Stomach smooth muscle (tissue), 2 donors: Measurements from ENCODE around the gene EPB41L5.

ENCODE experiments used
- H3K27ac ChIP-seq: one replicate; pipeline ENCODE4 v1.7.0; 2013; ENCODE audit warnings: mild to moderate bottlenecking, low read length, inconsistent platforms
- H3K27me3 ChIP-seq, 2 donors: one replicate each; pipeline ENCODE4 v1.7.0; 2013; ENCODE audit warnings: low read length in 2 of 2; ENCODE audit not compliant: insufficient read depth in 2 of 2, control insufficient read depth in 1 of 2
- H3K36me3 ChIP-seq, 2 donors: one replicate each; pipeline ENCODE4 v1.7.0; 2013; ENCODE audit warnings: low read length in 2 of 2; ENCODE audit not compliant: control insufficient read depth in 2 of 2, insufficient read depth in 2 of 2
- H3K4me1 ChIP-seq: one replicate; pipeline ENCODE4 v1.7.0; 2013; ENCODE audit warnings: low read length; ENCODE audit not compliant: control insufficient read depth, insufficient read depth
- H3K4me3 ChIP-seq, 2 donors: one replicate each; pipeline ENCODE4 v1.7.0; 2013; ENCODE audit warnings: low read length in 2 of 2
- H3K9ac ChIP-seq, 2 donors: one replicate each; pipeline ENCODE4 v1.7.0; 2013; ENCODE audit warnings: low read length in 2 of 2, mild to moderate bottlenecking in 1 of 2
- H3K9me3 ChIP-seq, 2 donors: one replicate each; pipeline ENCODE4 v1.7.0; 2013; ENCODE audit warnings: low read length in 2 of 2; ENCODE audit not compliant: control insufficient read depth in 2 of 2
- donor health status: healthy.
- donor health status: Pancreatic carcinoma.

Gene EPB41L5

DNA sequence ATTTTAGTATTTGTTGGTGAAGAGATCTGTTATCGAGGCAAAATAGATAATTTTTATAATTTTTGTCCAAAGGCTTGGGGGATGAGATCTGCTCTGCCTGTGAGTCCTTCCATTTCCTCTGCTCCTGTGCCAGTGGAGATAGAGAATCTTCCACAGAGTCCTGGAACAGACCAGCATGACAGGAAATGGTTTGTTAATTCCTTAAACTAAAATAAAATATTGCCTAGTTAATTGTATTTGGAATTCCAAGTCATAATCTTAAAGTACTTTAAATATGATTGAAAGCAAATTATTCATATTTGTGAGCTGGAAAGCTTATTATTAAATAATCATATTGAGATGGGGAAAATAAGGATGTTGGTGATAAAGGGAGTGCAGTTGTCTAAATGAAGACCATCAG lies 87.8 kb downstream of the EPB41L5 start:
- no peak overlapping the region for H3K27ac ChIP-seq
- H3K27me3 ChIP-seq, result no peaks in the 10 kb centered on the region
- H3K9ac ChIP-seq, result no peak overlapping the region
- H3K4me1 ChIP-seq, result no peaks in the 10 kb centered on the region
- no peaks in the 10 kb centered on the region for H3K36me3 ChIP-seq
- no peak overlapping the region for H3K4me3 ChIP-seq
- H3K9me3 ChIP-seq, result no peaks in the 10 kb centered on the region

DNA sequence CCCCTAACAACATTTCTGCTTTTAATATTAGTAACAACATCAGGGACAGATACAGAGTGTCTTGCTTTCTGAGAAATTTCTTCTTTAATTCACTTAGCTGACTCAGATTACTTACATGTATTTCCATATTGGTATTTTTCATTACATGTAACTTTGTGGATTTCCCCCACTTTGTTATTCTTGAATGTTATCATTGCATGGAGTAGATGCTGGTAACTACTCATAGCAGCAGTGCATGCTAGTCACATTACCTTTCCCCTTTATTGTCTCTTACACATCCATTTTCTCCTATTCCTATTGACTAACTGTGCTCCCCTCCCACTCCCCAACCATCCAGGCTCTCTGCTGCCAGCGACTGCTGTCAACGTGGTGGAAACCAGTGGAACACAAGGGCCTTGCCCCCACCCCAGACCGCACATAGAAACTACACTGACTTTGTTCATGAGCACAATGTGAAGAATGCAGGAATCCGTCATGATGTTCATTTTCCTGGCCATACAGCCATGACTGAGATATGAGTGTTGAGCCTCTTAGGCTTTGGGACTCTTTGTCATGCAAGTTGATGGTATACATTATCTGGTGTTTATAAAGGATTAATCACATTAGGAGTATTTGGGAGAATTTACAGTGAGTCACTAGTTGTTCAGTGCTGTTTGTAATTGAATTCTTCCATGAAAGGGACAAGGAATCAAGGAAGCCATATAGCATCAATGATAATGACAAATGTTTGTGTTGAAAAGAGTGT lies 91.0 kb downstream of the EPB41L5 start:
- H3K27me3 ChIP-seq, result no peaks in the 10 kb centered on the region
- no peak overlapping the region for H3K27ac ChIP-seq
- no peaks in the 10 kb centered on the region for H3K4me1 ChIP-seq
- H3K4me3 ChIP-seq, result no peak overlapping the region
- no peaks in the 10 kb centered on the region for H3K36me3 ChIP-seq
- no peaks in the 10 kb centered on the region for H3K9me3 ChIP-seq
- H3K9ac ChIP-seq, result no peak overlapping the region

DNA sequence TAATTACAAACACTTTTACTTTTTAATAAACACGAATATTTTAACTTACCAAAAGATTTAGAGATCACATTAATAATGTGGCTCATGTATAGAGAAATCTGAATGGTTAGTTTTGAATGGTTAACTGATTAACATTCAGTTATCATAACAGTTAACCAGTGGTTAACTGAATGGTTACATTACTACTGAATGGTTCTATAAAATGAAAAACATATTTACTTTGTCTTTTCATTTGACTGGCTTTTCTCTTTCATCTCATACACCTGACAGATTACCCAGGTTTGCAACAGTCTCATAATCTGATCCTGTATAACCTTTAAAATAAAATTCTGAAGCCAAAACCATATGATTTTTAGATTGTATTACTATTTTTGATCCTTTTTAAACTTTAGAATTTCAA lies 91.9 kb downstream of the EPB41L5 start:
- Histone ChIP-seq H3K4me3 (no peak overlapping the region), H3K9ac (no peak overlapping the region), H3K27ac (no peak overlapping the region), H3K4me1 (no peaks in the 10 kb centered on the region), H3K36me3 (no peaks in the 10 kb centered on the region), H3K9me3 (no peaks in the 10 kb centered on the region), H3K27me3 (no peaks in the 10 kb centered on the region)

DNA sequence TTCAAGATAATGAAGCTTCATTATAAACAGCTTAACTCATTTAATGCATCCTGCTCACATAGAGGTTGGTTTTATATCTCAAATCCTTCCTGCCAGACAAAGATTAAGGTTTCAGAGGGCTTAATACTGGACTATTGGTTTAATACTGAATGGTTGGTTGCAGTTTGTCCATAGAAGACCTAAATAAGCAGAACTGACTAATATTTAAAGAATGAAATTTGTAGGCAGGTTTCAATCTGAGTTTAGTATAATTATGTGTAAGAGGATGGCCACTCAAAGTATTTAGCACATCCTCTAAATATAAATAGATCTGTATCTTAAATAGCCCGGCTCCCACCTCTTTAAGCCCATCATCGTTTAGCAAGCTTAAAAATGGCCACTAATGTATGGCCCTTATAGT lies 92.5 kb downstream of the EPB41L5 start:
- H3K27me3 ChIP-seq, result no peaks in the 10 kb centered on the region
- H3K36me3 ChIP-seq, result no peaks in the 10 kb centered on the region
- H3K9ac ChIP-seq, result no peak overlapping the region
- no peak overlapping the region for H3K4me3 ChIP-seq
- H3K9me3 ChIP-seq, result no peaks in the 10 kb centered on the region
- no peak overlapping the region for H3K27ac ChIP-seq
- H3K4me1 ChIP-seq, result no peaks in the 10 kb centered on the region

- no peak overlapping the region for H3K27ac ChIP-seq
- no peak overlapping the region for H3K9ac ChIP-seq
- H3K27me3 ChIP-seq, result no peaks in the 10 kb centered on the region
- H3K4me3 ChIP-seq, result no peak overlapping the region
- H3K36me3 ChIP-seq, result no peaks in the 10 kb centered on the region
- H3K9me3 ChIP-seq, result no peaks in the 10 kb centered on the region
- no peaks in the 10 kb centered on the region for H3K4me1 ChIP-seq
Measured at GRCh38 chr2:120108049-120108448, 95.2 kb downstream of the EPB41L5 start.

GRCh38 chr2:120108749-120109148 lies 95.9 kb downstream of the EPB41L5 start:
- Histone ChIP-seq H3K9me3 (no peaks in the 10 kb centered on the region), H3K36me3 (no peaks in the 10 kb centered on the region), H3K4me3 (no peak overlapping the region), H3K4me1 (no peaks in the 10 kb centered on the region), H3K9ac (no peak overlapping the region), H3K27me3 (no peaks in the 10 kb centered on the region), H3K27ac (no peak overlapping the region)

- no peak overlapping the region for H3K9ac ChIP-seq
- no peaks in the 10 kb centered on the region for H3K27me3 ChIP-seq
- no peaks in the 10 kb centered on the region for H3K4me1 ChIP-seq
- H3K36me3 ChIP-seq, result no peaks in the 10 kb centered on the region
- H3K27ac ChIP-seq, result no peak overlapping the region
- H3K9me3 ChIP-seq, result no peaks in the 10 kb centered on the region
- no peak overlapping the region for H3K4me3 ChIP-seq
Measured at GRCh38 chr2:120109186-120110061, 96.5 kb downstream of the EPB41L5 start.

DNA sequence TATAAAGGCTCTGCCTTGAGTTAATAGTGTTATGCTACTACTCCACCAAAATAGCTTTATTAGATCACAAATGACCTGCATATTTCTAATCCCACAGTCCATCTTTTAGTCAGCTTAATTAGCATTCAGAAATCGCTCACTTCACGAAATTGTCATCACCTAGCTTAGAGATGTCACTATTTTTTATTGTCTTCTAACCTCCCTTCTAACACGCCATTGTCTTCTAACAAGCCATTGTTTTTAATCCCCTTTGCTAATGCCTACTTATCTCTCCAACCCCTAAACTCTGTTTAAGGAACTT lies 97.1 kb downstream of the EPB41L5 start:
- no peaks in the 10 kb centered on the region for H3K27me3 ChIP-seq
- H3K9me3 ChIP-seq, result no peaks in the 10 kb centered on the region
- H3K27ac ChIP-seq, result no peak overlapping the region
- H3K4me3 ChIP-seq, result no peak overlapping the region
- H3K9ac ChIP-seq, result no peak overlapping the region
- H3K36me3 ChIP-seq, result no peaks in the 10 kb centered on the region
- H3K4me1 ChIP-seq, result no peaks in the 10 kb centered on the region

GRCh38 chr2:120110507-120110906 lies 97.6 kb downstream of the EPB41L5 start:
- Histone ChIP-seq H3K27ac (no peak overlapping the region), H3K9ac (no peak overlapping the region), H3K9me3 (no peaks in the 10 kb centered on the region), H3K27me3 (no peaks in the 10 kb centered on the region), H3K4me3 (no peak overlapping the region), H3K4me1 (no peaks in the 10 kb centered on the region), H3K36me3 (no peaks in the 10 kb centered on the region)

- Histone ChIP-seq H3K4me1 (no peaks in the 10 kb centered on the region), H3K36me3 (no peaks in the 10 kb centered on the region), H3K9ac (no peak overlapping the region), H3K4me3 (no peak overlapping the region), H3K27ac (no peak overlapping the region), H3K9me3 (no peaks in the 10 kb centered on the region), H3K27me3 (no peaks in the 10 kb centered on the region)
Measured at GRCh38 chr2:120111193-120111592, 98.3 kb downstream of the EPB41L5 start.

- Histone ChIP-seq H3K36me3 (no peaks in the 10 kb centered on the region), H3K9ac (no peak overlapping the region), H3K4me3 (no peak overlapping the region), H3K27ac (no peak overlapping the region), H3K9me3 (no peaks in the 10 kb centered on the region), H3K4me1 (no peaks in the 10 kb centered on the region), H3K27me3 (no peaks in the 10 kb centered on the region)
Measured at GRCh38 chr2:120118018-120118417, 105.1 kb downstream of the EPB41L5 start.
